ENCODE data around the gene NEK6. TPM values are rescaled to one million over a fixed set of nuclear protein-coding genes. Genes with fewer than 3 reads are reported as not detected.
A peak's percentile ranks its signal among the peaks of the same experiment; 100 is the strongest.

The NEK6 gene
- total RNA-seq, 2 donors from 2014 or later: 24.0 to 43.6 TPM

- Histone ChIP-seq H3K36me3 (no peaks in the 10 kb centered on the region), H3K4me3 (no peak overlapping the region), H3K27ac (no peak overlapping the region), H3K27me3 (replicated peaks; ENCODE audit: insufficient read depth) (no peaks in the 10 kb centered on the region), H3K4me1 (ENCODE audit: control insufficient read depth in 1 of 2, low read depth in 2 of 2) (peaks cover 7 to 8% of the 10 kb centered on the region in 2 donors), H3K9me3 (no peaks in the 10 kb centered on the region)
- no peak for TF ChIP-seq CTCF (IDR thresholded peaks at IDR 0.05)
- DNase-seq (ENCODE audit: low spot score): no peak
- no peak for ATAC-seq (ENCODE audit: insufficient number of reproducible peaks, low FRiP score, low read depth)
Measured at GRCh38 chr9:124220946-124221451, 36.8 kb upstream of the NEK6 start.

DNA sequence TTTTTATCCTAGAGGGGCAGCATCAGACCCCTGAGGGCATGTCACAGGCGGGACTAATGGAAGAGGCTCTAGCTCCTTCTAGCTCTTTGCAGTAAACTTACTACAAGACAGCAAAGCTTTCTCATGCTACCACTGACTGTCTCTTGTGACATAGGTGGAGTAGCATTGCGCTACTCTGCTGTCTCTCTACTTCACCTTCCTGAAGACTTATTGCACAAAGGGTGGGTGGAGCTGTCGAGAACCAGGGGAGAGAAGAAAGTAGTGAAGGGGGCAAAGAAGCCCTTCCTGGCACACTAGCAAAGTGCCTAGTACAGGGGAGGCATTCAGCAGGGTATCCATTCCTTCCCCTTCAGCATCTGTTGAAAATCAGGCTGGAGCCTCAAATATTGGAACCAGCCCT, 36.1 kb upstream of the NEK6 start:
- no peak for TF ChIP-seq CTCF (IDR thresholded peaks at IDR 0.05)
- Histone ChIP-seq H3K27me3 (replicated peaks; ENCODE audit: insufficient read depth) (no peaks in the 10 kb centered on the region), H3K27ac (no peak overlapping the region), H3K36me3 (no peaks in the 10 kb centered on the region), H3K4me3 (no peak overlapping the region), H3K9me3 (no peaks in the 10 kb centered on the region), H3K4me1 (ENCODE audit: control insufficient read depth in 1 of 2, low read depth in 2 of 2) (peaks cover 7 to 8% of the 10 kb centered on the region in 2 donors)
- ATAC-seq (ENCODE audit: insufficient number of reproducible peaks, low FRiP score, low read depth) (no peak), DNase-seq (ENCODE audit: low spot score) (no peak)

- Histone ChIP-seq H3K27me3 (replicated peaks; ENCODE audit: insufficient read depth) (no peaks in the 10 kb centered on the region), H3K27ac (no peak overlapping the region), H3K4me3 (no peak overlapping the region), H3K36me3 (no peaks in the 10 kb centered on the region), H3K9me3 (no peaks in the 10 kb centered on the region), H3K4me1 (ENCODE audit: control insufficient read depth in 1 of 2, low read depth in 2 of 2) (peaks cover 7 to 8% of the 10 kb centered on the region in 2 donors)
- no peak for TF ChIP-seq CTCF (IDR thresholded peaks at IDR 0.05)
- DNase-seq (ENCODE audit: low spot score): no peak
- no peak for ATAC-seq (ENCODE audit: insufficient number of reproducible peaks, low FRiP score, low read depth)
Measured at GRCh38 chr9:124222109-124222508, 35.6 kb upstream of the NEK6 start.

- peak; percentile 43 for DNase-seq (ENCODE audit: low spot score)
- Histone ChIP-seq H3K9me3 (no peaks in the 10 kb centered on the region), H3K36me3 (no peaks in the 10 kb centered on the region), H3K27ac (no peak overlapping the region), H3K27me3 (replicated peaks; ENCODE audit: insufficient read depth) (no peaks in the 10 kb centered on the region), H3K4me1 (ENCODE audit: control insufficient read depth in 1 of 2, low read depth in 2 of 2) (peaks cover 7 to 8% of the 10 kb centered on the region in 2 donors), H3K4me3 (no peak overlapping the region)
- ATAC-seq (ENCODE audit: insufficient number of reproducible peaks, low FRiP score, low read depth): no peak
- no peak for TF ChIP-seq CTCF (IDR thresholded peaks at IDR 0.05)
Measured at GRCh38 chr9:124222918-124223720, 34.6 kb upstream of the NEK6 start.

DNA sequence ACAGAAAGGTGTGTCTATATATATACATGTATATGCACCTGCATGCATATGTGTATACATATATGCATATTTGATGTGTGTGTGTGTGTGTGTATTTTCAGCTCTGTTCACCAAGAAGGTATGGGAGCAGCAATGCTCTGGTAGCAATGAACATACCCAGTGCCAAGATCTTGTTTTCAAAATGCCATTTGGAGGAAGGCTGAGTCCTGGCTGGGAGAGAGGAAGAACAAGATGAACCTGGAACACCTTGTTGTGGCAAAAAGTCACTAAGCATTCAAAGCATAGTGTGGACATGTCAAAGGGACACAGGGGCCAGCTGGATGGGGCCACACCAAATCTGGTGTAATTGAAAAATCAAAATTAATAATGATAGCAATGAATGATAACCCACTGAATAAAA, 31.8 kb upstream of the NEK6 start:
- TF ChIP-seq CTCF (IDR thresholded peaks at IDR 0.05): no peak
- Histone ChIP-seq H3K4me3 (no peak overlapping the region), H3K9me3 (no peaks in the 10 kb centered on the region), H3K36me3 (no peaks in the 10 kb centered on the region), H3K27ac (no peak overlapping the region), H3K4me1 (ENCODE audit: control insufficient read depth in 1 of 2, low read depth in 2 of 2) (peaks cover 1 to 2% of the 10 kb centered on the region in 2 donors), H3K27me3 (replicated peaks; ENCODE audit: insufficient read depth) (no peaks in the 10 kb centered on the region)
- no peak for DNase-seq (ENCODE audit: low spot score)
- no peak for ATAC-seq (ENCODE audit: insufficient number of reproducible peaks, low FRiP score, low read depth)

Measured in thoracic aorta (tissue), 2 donors.